SU-DHL-6 (cell line): Measurements from ENCODE around the gene NUBPL.

Experiments
- H2AFZ ChIP-seq: fragments of 200-600 bp; sonication (generic); 2 replicates; pipeline ENCODE4 v1.6.1; 2014; ENCODE audit warnings: low read depth, mild to moderate bottlenecking, moderate library complexity, mixed read lengths, antibody characterized with exemption, low read length; ENCODE audit not compliant: severe bottlenecking
- H3F3A ChIP-seq: fragments of 200-600 bp; shearing (Covaris generic); 2 replicates; pipeline ENCODE4 v1.6.0; 2016; ENCODE audit warnings: antibody characterized with exemption, mild to moderate bottlenecking; ENCODE audit not compliant: insufficient read depth
- H3K27ac ChIP-seq: fragments of 200-600 bp; sonication (generic); 2 replicates; pipeline ENCODE4 v1.5.1; 2016; ENCODE audit warnings: low read depth, mild to moderate bottlenecking, low read length, moderate library complexity, mixed read lengths
- H3K27me3 ChIP-seq: fragments of 200-600 bp; sonication (generic), shearing (Covaris generic); 2 replicates; pipeline ENCODE4 v1.6.0; 2014; ENCODE audit warnings: mild to moderate bottlenecking, low read length
- H3K36me3 ChIP-seq: fragments of 200-600 bp; sonication (generic); 2 replicates; pipeline ENCODE4 v1.6.1; 2014; ENCODE audit warnings: mild to moderate bottlenecking, low read length, mixed read lengths
- H3K4me2 ChIP-seq: fragments of 300-600, 200-600 bp; shearing (Covaris generic), sonication (generic); 2 replicates; pipeline ENCODE4 v1.6.0; 2014; ENCODE audit warnings: low read length, low read depth, mild to moderate bottlenecking; ENCODE audit not compliant: poor library complexity, severe bottlenecking
- H3K4me3 ChIP-seq: fragments of 200-600 bp; sonication (generic); 2 replicates; pipeline ENCODE4 v1.5.1; 2014; ENCODE audit warnings: antibody characterized with exemption, low read length, mild to moderate bottlenecking, mixed read lengths; ENCODE audit not compliant: insufficient read depth, poor library complexity, severe bottlenecking
- H3K79me2 ChIP-seq: fragments of 200-600 bp; sonication (generic); 2 replicates; pipeline ENCODE4 v1.6.1; 2014; ENCODE audit warnings: mild to moderate bottlenecking, low read length, moderate library complexity; ENCODE audit not compliant: insufficient read depth
- H3K9ac ChIP-seq: fragments of 200-600 bp; sonication (generic); 2 replicates; pipeline ENCODE4 v1.7.0; 2014; ENCODE audit warnings: mild to moderate bottlenecking, low read length
- H3K9me2 ChIP-seq: fragments of 200-600 bp; sonication (generic); replicated peaks from 2 replicates; pipeline ENCODE4 v1.6.1; 2014; ENCODE audit warnings: low read length; ENCODE audit not compliant: insufficient read depth
- H3K9me3 ChIP-seq: fragments of 200-600 bp; sonication (generic); 2 replicates; pipeline ENCODE4 v1.6.1; 2014; ENCODE audit warnings: low read length, mixed read lengths; ENCODE audit not compliant: insufficient read depth
- H4K20me1 ChIP-seq: fragments of 200-600 bp; sonication (generic); 2 replicates; pipeline ENCODE4 v1.6.1; 2014; ENCODE audit warnings: low read depth, mild to moderate bottlenecking, antibody characterized with exemption, low read length, moderate library complexity, mixed read lengths
- EZH2phosphoT487 ChIP-seq: fragments of 200-600 bp; sonication (generic), shearing (Covaris generic); conservative IDR thresholded peaks from 2 replicates; pipeline ENCODE4 v1.6.1; 2018; ENCODE audit warnings: mild to moderate bottlenecking, antibody characterized with exemption, low read length, moderate library complexity, mixed read lengths
- TF ChIP-seq, protein P1 (sequence below): fragments of 200-600 bp; sonication (generic); IDR thresholded peaks from one replicate; pipeline ENCODE4 v1.5.1; 2017; ENCODE audit warnings: antibody characterized with exemption, mild to moderate bottlenecking, low read length, moderate library complexity; ENCODE audit not compliant: insufficient read depth, poor library complexity, severe bottlenecking

NUBPL gene

DNA sequence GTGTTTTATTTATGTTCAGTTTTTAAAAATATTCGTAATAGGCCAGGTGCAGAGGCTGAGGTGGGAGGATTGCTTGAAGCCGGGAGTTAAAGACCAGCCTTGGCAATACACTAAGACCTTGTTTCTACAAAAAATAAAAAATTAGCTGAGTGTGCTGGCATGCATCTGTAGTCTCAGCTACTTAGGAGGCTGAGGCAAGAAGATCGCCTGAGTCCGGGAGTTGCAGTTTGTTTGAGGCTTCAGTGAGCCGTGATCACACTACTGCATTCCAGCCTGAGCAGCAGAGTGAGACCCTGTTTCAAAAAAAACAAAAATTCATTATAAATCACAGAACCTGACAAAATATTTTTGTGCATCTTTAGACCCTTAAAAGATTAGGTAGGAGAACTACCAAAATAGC is 275.8 kb downstream of the NUBPL start:
- TF ChIP-seq, protein P1, sequence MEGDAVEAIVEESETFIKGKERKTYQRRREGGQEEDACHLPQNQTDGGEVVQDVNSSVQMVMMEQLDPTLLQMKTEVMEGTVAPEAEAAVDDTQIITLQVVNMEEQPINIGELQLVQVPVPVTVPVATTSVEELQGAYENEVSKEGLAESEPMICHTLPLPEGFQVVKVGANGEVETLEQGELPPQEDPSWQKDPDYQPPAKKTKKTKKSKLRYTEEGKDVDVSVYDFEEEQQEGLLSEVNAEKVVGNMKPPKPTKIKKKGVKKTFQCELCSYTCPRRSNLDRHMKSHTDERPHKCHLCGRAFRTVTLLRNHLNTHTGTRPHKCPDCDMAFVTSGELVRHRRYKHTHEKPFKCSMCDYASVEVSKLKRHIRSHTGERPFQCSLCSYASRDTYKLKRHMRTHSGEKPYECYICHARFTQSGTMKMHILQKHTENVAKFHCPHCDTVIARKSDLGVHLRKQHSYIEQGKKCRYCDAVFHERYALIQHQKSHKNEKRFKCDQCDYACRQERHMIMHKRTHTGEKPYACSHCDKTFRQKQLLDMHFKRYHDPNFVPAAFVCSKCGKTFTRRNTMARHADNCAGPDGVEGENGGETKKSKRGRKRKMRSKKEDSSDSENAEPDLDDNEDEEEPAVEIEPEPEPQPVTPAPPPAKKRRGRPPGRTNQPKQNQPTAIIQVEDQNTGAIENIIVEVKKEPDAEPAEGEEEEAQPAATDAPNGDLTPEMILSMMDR = no peak
- no peak for TF ChIP-seq EZH2phosphoT487
- Histone ChIP-seq H3K4me2 (no peak overlapping the region), H2AFZ (no peak overlapping the region), H3K79me2 (no peaks in the 10 kb centered on the region), H3F3A (no peaks in the 10 kb centered on the region), H3K36me3 (no peaks in the 10 kb centered on the region), H3K9ac (no peak overlapping the region), H3K4me3 (no peak overlapping the region), H3K9me3 (no peaks in the 10 kb centered on the region), H4K20me1 (no peaks in the 10 kb centered on the region), H3K27ac (no peak overlapping the region), H3K27me3 (no peaks in the 10 kb centered on the region), H3K9me2 (no peaks in the 10 kb centered on the region)

DNA sequence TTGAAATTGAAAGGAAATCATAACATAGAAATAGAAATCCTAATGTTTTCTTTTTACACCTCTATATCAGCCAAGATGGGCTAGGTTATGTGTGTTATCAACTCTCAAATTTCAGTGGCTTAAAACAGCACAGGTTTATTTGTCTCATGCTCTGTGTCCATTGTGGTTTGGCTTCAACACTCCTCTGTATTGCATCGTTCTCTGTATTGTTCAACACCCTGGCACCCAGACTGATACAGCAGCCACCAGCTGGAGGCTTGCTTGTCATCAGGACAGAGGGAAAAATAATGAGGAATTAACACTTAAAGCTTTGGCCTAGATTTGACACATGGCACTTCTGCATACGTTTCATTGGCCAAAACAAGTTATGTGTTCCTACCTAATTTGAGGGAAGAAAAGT is 281.7 kb downstream of the NUBPL start:
- no peaks in the 10 kb centered on the region for H3K9me3 ChIP-seq
- no peak overlapping the region for H3K4me3 ChIP-seq
- H3K4me2 ChIP-seq = no peak overlapping the region
- H3K27me3 ChIP-seq = no peaks in the 10 kb centered on the region
- H3K9ac ChIP-seq = no peak overlapping the region
- no peak overlapping the region for H3K27ac ChIP-seq
- no peaks in the 10 kb centered on the region for H3F3A ChIP-seq
- H3K9me2 ChIP-seq = no peaks in the 10 kb centered on the region
- no peaks in the 10 kb centered on the region for H3K79me2 ChIP-seq
- no peaks in the 10 kb centered on the region for H4K20me1 ChIP-seq
- no peak for TF ChIP-seq EZH2phosphoT487
- TF ChIP-seq, protein P1 = no peak
- no peaks in the 10 kb centered on the region for H3K36me3 ChIP-seq
- no peak overlapping the region for H2AFZ ChIP-seq

DNA sequence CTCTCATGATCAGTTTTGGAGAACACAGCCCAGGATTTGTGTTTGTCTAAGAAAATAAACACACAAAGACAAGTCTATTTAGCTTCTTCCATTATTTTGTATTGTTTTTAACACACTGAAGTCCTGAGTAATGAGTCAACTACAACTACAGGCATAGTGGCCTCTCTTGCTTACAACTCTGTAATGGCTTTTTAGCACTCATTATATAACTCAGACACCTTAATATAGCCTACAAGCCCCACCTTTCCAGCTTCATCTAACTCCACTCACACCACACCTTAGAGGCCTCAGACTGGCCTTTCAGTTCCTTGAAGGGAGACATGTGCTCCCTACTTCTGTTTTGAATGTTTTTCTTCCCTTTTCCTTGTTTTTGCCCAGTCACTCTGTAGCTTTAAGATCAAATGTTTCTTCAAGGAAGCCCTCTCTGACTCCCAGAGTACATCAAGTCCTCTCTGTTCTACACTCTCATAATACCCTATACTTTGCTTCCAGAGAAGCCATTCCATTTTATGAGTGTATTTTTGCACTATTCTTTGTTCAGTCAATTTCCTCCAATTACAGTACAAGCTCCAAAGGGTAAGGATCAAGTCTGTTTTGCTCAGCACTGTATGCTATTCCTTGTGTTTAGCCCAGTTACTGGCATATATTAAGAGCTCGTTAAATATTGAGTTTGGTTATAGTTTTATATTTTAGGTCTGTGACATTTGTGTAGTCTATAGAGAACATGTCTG is 282.3 kb downstream of the NUBPL start:
- Histone ChIP-seq H3K27me3 (no peaks in the 10 kb centered on the region), H3K4me3 (no peak overlapping the region), H3K79me2 (no peaks in the 10 kb centered on the region), H4K20me1 (no peaks in the 10 kb centered on the region), H3F3A (no peaks in the 10 kb centered on the region), H3K9me2 (no peaks in the 10 kb centered on the region), H2AFZ (no peak overlapping the region), H3K27ac (no peak overlapping the region), H3K4me2 (no peak overlapping the region), H3K9me3 (no peaks in the 10 kb centered on the region), H3K9ac (no peak overlapping the region), H3K36me3 (no peaks in the 10 kb centered on the region)
- TF ChIP-seq, protein P1 = no peak
- TF ChIP-seq EZH2phosphoT487 = no peak
